Measurements from ENCODE around the gene RBM20. TPM values are rescaled to one million over a fixed set of nuclear protein-coding genes. Genes with fewer than 3 reads are reported as not detected.
A peak's percentile ranks its signal among the peaks of the same experiment; 100 is the strongest.

The RBM20 gene
- total RNA-seq, 1 experiment from 2014 or later = 0.11 TPM

DNA sequence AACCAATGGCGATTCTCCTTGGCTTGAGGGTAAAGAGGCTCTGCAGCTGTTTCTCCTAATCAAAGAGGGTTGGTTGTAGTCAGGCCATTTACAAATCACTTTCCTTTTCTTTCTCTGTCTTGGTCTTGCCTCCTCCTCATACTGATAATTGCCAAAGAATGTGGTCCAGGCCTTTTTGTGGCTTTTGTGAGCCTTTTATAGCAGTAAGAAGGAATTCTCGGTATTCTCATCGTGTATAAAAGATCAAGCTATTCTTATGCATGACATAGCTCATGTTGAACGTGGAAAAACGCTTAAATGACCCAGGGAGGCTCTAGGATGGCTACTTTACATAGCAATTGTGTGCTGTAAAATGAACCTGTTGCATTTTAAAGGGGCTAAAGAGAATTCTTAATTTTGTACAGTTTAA, 62.6 kb downstream of the RBM20 start:
- no TSS peak for BruUV-seq (replicated peaks)
- Histone ChIP-seq H3K4me3 (no peak overlapping the region), H2AFZ (no peak overlapping the region), H3K27ac (no peak overlapping the region), H3K79me2 (ENCODE audit: low read depth) (no peaks in the 10 kb centered on the region), H3F3A (ENCODE audit: insufficient read depth, low read depth) (no peaks in the 10 kb centered on the region), H3K9me2 (ENCODE audit: insufficient read depth) (no peaks in the 10 kb centered on the region), H3K9me3 (ENCODE audit: insufficient read depth, low read depth) (no peaks in the 10 kb centered on the region), H3K4me2 (no peak overlapping the region), H4K20me1 (ENCODE audit: insufficient read depth) (no peaks in the 10 kb centered on the region), H3K36me3 (ENCODE audit: low read depth) (no peaks in the 10 kb centered on the region), H3K4me1 (replicated peaks; ENCODE audit: insufficient read depth) (no peaks in the 10 kb centered on the region), H3K27me3 (ENCODE audit: insufficient read depth, low read depth) (no peaks in the 10 kb centered on the region)
- no peak for TF ChIP-seq EZH2 (IDR thresholded peaks at IDR 0.05; ENCODE audit: low read depth)
- TF ChIP-seq, protein P1, sequence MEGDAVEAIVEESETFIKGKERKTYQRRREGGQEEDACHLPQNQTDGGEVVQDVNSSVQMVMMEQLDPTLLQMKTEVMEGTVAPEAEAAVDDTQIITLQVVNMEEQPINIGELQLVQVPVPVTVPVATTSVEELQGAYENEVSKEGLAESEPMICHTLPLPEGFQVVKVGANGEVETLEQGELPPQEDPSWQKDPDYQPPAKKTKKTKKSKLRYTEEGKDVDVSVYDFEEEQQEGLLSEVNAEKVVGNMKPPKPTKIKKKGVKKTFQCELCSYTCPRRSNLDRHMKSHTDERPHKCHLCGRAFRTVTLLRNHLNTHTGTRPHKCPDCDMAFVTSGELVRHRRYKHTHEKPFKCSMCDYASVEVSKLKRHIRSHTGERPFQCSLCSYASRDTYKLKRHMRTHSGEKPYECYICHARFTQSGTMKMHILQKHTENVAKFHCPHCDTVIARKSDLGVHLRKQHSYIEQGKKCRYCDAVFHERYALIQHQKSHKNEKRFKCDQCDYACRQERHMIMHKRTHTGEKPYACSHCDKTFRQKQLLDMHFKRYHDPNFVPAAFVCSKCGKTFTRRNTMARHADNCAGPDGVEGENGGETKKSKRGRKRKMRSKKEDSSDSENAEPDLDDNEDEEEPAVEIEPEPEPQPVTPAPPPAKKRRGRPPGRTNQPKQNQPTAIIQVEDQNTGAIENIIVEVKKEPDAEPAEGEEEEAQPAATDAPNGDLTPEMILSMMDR (conservative IDR thresholded peaks at IDR 0.05) = no peak
- ChIA-PET POLR2A (ENCODE audit: unreplicated experiment) (no interaction called here), CTCF (no interaction called here)
- intact Hi-C loops (cut with micrococcal nuclease; ENCODE audit: unreplicated experiment) = no loop called here
- peak in 1 of 2 experiments; percentile 56 for DNase-seq

DNA sequence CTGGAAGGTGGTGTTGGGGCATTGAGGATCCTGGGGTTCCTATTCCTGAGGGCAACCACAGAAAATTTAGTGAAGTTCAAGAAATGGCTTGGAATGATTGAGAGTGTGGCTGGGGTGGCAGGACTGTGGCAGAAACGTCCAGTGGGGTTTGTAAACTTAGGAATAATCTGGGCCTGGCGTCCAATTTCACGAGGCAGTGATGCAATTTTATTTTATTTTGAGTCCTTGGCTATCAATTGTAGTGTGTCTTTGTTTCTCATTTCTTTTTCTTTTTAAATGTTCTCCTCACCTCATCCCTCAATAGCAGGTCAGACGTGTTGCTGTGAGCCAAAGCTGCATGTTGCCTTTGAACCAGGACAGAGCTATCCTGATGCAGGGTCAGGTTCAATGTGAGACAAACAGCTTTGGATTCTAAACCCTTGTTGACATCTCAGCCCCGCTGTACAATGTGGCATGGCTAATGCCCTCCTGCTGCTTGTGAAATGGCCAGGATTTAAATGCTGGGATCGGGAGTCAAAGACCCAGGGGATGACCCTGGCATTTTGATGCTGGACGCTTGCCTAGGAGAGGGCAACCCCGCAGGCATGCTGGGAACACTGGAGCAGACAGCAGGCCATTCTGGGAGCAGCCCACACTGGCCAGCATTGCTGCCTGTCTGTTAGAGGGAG, 64.8 kb downstream of the RBM20 start:
- DNase-seq = no peak
- no peaks in the 10 kb centered on the region for H3K27me3 ChIP-seq (ENCODE audit: insufficient read depth, low read depth)
- TF ChIP-seq EZH2 (IDR thresholded peaks at IDR 0.05; ENCODE audit: low read depth) = no peak
- TF ChIP-seq, protein P1 (conservative IDR thresholded peaks at IDR 0.05) = no peak
- H3K9me2 ChIP-seq (ENCODE audit: insufficient read depth) = no peaks in the 10 kb centered on the region
- BruUV-seq (replicated peaks) = no TSS peak
- H3K36me3 ChIP-seq (ENCODE audit: low read depth) = no peaks in the 10 kb centered on the region
- CTCF ChIA-PET = no interaction called here
- no peaks in the 10 kb centered on the region for H4K20me1 ChIP-seq (ENCODE audit: insufficient read depth)
- no peak overlapping the region for H3K4me3 ChIP-seq
- no peaks in the 10 kb centered on the region for H3K79me2 ChIP-seq (ENCODE audit: low read depth)
- no peak overlapping the region for H2AFZ ChIP-seq
- H3K9me3 ChIP-seq (ENCODE audit: insufficient read depth, low read depth) = no peaks in the 10 kb centered on the region
- H3K4me2 ChIP-seq = no peak overlapping the region
- intact Hi-C loops (cut with micrococcal nuclease; ENCODE audit: unreplicated experiment) = no loop called here
- POLR2A ChIA-PET (ENCODE audit: unreplicated experiment) = no interaction called here
- no peaks in the 10 kb centered on the region for H3F3A ChIP-seq (ENCODE audit: insufficient read depth, low read depth)
- H3K4me1 ChIP-seq (replicated peaks; ENCODE audit: insufficient read depth) = no peaks in the 10 kb centered on the region
- H3K27ac ChIP-seq = no peak overlapping the region

DNA sequence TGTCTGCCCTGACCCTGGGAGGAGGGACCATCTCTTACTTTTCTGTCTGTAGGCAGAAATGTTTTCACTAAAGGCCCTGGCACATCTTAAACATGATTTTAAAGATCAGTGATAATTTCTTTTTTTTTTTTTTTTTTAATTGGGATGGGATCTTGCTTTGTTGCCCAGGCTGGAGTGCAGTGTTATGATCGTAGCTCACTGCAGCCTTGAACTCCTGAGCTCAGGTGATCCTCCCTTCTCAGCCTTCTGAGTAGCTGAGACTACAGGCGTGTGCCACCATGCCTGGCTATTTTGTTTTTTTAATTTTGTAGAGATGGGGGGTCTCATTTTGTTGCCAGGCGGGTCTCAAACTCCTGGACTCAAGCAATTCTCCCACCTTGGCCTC, 65.3 kb downstream of the RBM20 start:
- no peak for DNase-seq
- H3K9me3 ChIP-seq (ENCODE audit: insufficient read depth, low read depth) = no peaks in the 10 kb centered on the region
- CTCF ChIA-PET = no interaction called here
- H3K36me3 ChIP-seq (ENCODE audit: low read depth) = no peaks in the 10 kb centered on the region
- H3K9me2 ChIP-seq (ENCODE audit: insufficient read depth) = no peaks in the 10 kb centered on the region
- no peak overlapping the region for H3K27ac ChIP-seq
- H3K4me2 ChIP-seq = no peak overlapping the region
- no peak overlapping the region for H2AFZ ChIP-seq
- BruUV-seq (replicated peaks) = no TSS peak
- no peaks in the 10 kb centered on the region for H3K27me3 ChIP-seq (ENCODE audit: insufficient read depth, low read depth)
- H4K20me1 ChIP-seq (ENCODE audit: insufficient read depth) = no peaks in the 10 kb centered on the region
- POLR2A ChIA-PET (ENCODE audit: unreplicated experiment) = no interaction called here
- H3K4me3 ChIP-seq = no peak overlapping the region
- no peak for TF ChIP-seq EZH2 (IDR thresholded peaks at IDR 0.05; ENCODE audit: low read depth)
- TF ChIP-seq, protein P1 (conservative IDR thresholded peaks at IDR 0.05) = no peak
- H3K4me1 ChIP-seq (replicated peaks; ENCODE audit: insufficient read depth) = no peaks in the 10 kb centered on the region
- H3K79me2 ChIP-seq (ENCODE audit: low read depth) = no peaks in the 10 kb centered on the region
- intact Hi-C loops (cut with micrococcal nuclease; ENCODE audit: unreplicated experiment) = no loop called here
- no peaks in the 10 kb centered on the region for H3F3A ChIP-seq (ENCODE audit: insufficient read depth, low read depth)

Measured in PC-9 (cell line).